ENCODE measurements around the gene VSTM2A. TPM values are rescaled to one million over a fixed set of nuclear protein-coding genes. Genes with fewer than 3 reads are reported as not detected.

VSTM2A gene
- total RNA-seq, 3 donors from 2014 or later: 2.0 to 2.6 (median 2.3) TPM

GRCh38 chr7:54544527-54545240 lies 2.5 kb downstream of the VSTM2A start:
- H3K4me1 ChIP-seq (ENCODE audit: low read depth): no peaks in the 10 kb centered on the region
- no peak for TF ChIP-seq CTCF (IDR thresholded peaks at IDR 0.05)
- intact Hi-C loops (cut with DNase I, micrococcal nuclease): no loop called here
- no peaks in the 10 kb centered on the region for H3K9me3 ChIP-seq
- no peak overlapping the region for H3K4me3 ChIP-seq
- no peak for ATAC-seq
- no peaks in the 10 kb centered on the region for H3K36me3 ChIP-seq (ENCODE audit: low read depth)
- peak in 1 of 3 donors; percentile 2 for DNase-seq

GRCh38 chr7:54545241-54545563 lies 3.0 kb downstream of the VSTM2A start:
- Histone ChIP-seq H3K36me3 (ENCODE audit: low read depth) (no peaks in the 10 kb centered on the region), H3K4me1 (ENCODE audit: low read depth) (no peaks in the 10 kb centered on the region), H3K9me3 (no peaks in the 10 kb centered on the region), H3K4me3 (no peak overlapping the region)
- no peak for TF ChIP-seq CTCF (IDR thresholded peaks at IDR 0.05)
- no peak for DNase-seq
- no peak for ATAC-seq
- intact Hi-C loops (cut with DNase I, micrococcal nuclease): no loop called here

DNA sequence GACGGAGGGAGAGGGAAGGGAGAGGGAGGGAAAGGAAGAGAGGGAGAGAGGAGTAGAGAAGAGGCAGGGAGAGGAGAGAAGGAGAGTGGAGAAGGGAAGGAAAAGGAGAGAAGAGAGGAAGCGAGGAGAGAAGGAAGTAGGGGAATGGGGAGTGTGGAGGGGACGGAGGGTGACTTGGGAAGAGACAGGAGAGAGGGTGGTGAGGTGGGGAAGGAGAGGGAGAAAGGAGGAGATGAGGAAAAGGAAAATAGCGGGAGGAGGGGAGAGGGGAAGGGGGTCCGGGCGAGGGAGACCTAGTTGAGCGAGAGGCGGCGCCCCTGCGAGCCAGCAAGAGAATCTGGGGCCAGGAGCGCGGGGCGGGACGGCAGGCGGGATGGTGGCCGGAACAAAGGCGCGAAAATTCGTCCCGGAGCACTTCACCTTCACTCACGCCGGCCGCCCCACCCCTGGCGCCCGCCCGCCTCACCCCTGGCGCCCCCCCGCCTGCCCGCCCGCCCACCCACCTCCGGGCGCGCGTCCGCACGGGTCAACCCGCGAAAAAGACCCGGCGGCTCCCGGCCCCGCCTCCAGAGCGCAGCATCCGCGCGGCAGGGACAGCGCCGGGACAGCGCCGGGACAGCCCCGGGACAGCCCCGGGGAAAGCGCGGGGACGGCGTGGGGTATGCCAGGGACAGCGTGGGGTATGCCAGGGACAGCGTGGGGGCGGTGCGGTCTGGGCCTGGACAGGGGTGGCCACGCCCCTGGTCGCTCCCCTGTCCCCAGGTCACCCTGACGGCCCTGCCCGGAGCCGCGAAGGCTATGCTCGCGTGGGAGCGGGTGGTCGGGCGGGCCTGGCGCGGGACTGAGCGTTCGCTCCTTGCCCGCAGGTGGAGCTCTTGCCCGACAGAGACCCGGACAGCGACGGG lies 4.2 kb downstream of the VSTM2A start:
- Histone ChIP-seq H3K9me3 (no peaks in the 10 kb centered on the region), H3K36me3 (ENCODE audit: low read depth) (no peaks in the 10 kb centered on the region), H3K4me3 (no peak overlapping the region), H3K4me1 (ENCODE audit: low read depth) (no peaks in the 10 kb centered on the region)
- intact Hi-C loops (cut with DNase I, micrococcal nuclease): no loop called here
- TF ChIP-seq CTCF (IDR thresholded peaks at IDR 0.05): no peak
- DNase-seq: peak; percentile 16 to 60 (median 51)
- ATAC-seq: peak; percentile 76

DNA sequence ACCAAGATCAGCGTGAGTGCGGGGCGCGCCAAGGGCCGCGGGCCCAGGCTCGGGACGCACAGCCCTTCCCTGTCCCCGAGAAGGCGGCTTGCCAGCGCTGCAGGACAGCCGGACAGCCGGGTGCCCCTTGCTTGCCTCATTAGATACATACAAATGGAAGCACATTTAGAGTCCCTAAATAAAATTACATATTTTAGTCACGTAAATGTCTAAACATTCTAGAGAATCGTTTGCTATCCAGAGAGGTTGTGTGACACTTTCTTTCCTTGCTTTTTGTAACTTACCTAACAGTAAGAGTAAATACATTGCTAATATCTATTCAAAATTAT lies 4.8 kb downstream of the VSTM2A start:
- Histone ChIP-seq H3K36me3 (ENCODE audit: low read depth) (no peaks in the 10 kb centered on the region), H3K4me3 (no peak overlapping the region), H3K4me1 (ENCODE audit: low read depth) (no peaks in the 10 kb centered on the region), H3K9me3 (no peaks in the 10 kb centered on the region)
- TF ChIP-seq CTCF (IDR thresholded peaks at IDR 0.05): no peak
- intact Hi-C loops (cut with DNase I, micrococcal nuclease): no loop called here
- DNase-seq (no peak), ATAC-seq (no peak)

DNA sequence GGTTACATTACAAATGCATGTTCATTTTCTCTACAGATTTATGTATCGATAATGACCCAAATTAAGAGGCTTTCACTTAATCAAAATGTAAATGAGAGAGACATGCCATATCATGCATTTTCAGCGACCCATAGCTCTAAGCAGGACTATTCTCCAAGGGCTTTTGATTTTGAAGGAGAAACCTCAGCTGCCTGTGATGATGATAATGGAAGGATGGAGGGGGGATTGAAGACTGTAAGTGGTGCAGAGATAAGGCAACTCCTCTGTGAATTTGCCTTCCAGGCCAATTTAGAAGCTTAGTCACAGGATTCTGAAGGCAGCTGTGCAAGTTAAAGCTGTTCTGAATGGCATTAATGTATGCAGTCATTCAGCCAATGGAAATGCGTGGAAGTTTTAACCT lies 8.3 kb downstream of the VSTM2A start:
- ATAC-seq (no peak), DNase-seq (no peak)
- Histone ChIP-seq H3K36me3 (ENCODE audit: low read depth) (no peaks in the 10 kb centered on the region), H3K4me1 (ENCODE audit: low read depth) (no peaks in the 10 kb centered on the region), H3K9me3 (no peaks in the 10 kb centered on the region), H3K4me3 (no peak overlapping the region)
- intact Hi-C loops (cut with DNase I, micrococcal nuclease): no loop called here
- no peak for TF ChIP-seq CTCF (IDR thresholded peaks at IDR 0.05)
